NCI-H146 treated with DMSO at 0.1 percent for 48 hours (cell line): ENCODE measurements around the gene MUC2.
"Not testable (repeated sequence)": the region's sequence is repeated elsewhere in the genome, so short reads cannot be mapped to it uniquely, and the experiment has no call there.

ENCODE experiments used
- DNase-seq: peaks from one replicate; lab custom pipeline; 2025; ENCODE audit not compliant: unreplicated experiment; lab: John Stamatoyannopoulos, UW

MUC2 gene

DNA sequence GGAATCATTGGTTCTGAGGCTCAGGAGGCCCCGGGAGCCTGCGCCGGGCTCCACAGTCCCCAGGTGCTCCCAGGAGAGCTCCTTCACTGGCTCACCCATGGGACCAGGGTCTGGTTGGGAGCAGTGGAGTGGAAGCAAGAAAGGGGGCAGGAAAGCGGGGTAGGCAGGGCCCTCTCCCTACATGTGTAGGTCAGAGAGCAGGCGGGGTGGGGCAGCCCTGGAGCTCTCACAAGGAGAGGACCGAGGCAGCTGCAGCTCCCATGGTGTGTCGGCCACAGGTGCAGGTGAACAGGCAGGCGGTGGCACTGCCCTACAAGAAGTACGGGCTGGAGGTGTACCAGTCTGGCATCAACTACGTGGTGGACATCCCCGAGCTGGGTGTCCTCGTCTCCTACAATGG is 28.3 kb downstream of the MUC2 start:
- DNase-seq: no peak

- DNase-seq: no peak
Measured at GRCh38 chr11:1103401-1104360, 29.0 kb downstream of the MUC2 start.

GRCh38 chr11:1104411-1105182 is 29.9 kb downstream of the MUC2 start:
- DNase-seq: no peak

GRCh38 chr11:1105183-1105565 is 30.5 kb downstream of the MUC2 start:
- no peak for DNase-seq

DNA sequence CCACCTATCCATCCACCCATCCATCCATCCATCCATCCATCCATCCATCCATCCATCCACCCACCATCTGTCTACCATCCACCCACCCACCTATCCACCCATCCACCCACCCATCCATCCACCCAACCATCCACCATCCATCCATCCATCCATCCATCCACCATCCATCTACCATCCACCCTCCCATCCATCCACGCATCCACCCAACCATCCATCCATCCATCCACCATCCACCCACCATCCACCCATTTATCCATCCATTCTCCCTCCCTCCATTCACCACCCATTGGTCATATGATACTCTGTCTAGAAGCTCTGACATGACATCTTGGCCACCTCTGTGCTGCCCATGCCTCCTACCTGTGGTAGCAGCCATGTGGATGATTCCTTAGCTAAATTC is 31.7 kb downstream of the MUC2 start:
- no peak for DNase-seq

- DNase-seq: no peak
Measured at GRCh38 chr11:1107316-1108245, 32.9 kb downstream of the MUC2 start.

DNA sequence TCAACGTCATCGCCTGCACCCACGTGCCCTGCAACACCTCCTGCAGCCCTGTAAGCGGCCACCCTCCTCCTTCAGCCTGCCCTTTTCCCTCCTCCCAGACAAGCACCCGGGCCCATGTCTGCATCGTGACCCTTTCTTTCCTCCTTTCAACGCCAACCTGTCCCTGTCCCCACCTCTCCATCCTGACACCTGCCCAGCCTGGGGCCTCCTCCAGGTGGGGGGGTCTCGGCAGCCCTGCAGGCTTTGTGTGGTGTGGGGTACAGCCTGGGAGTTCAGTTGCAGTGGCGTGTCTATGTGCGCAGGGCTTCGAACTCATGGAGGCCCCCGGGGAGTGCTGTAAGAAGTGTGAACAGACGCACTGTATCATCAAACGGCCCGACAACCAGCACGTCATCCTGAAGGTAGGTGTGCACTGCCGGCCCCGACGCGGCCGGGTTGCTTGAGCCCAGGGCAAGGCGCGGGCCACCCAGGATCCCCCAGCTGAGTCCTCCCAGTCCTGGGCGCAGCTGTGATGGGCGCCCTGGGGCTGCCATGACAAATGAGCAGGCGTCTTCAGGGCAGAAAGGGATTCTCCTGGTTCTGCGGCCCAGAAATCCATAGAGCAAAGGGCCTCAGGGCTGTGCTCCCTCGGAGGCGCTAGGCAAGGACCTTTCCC is 33.7 kb downstream of the MUC2 start:
- no peak for DNase-seq

- no peak for DNase-seq
Measured at GRCh38 chr11:1109101-1109917, 34.6 kb downstream of the MUC2 start.

DNA sequence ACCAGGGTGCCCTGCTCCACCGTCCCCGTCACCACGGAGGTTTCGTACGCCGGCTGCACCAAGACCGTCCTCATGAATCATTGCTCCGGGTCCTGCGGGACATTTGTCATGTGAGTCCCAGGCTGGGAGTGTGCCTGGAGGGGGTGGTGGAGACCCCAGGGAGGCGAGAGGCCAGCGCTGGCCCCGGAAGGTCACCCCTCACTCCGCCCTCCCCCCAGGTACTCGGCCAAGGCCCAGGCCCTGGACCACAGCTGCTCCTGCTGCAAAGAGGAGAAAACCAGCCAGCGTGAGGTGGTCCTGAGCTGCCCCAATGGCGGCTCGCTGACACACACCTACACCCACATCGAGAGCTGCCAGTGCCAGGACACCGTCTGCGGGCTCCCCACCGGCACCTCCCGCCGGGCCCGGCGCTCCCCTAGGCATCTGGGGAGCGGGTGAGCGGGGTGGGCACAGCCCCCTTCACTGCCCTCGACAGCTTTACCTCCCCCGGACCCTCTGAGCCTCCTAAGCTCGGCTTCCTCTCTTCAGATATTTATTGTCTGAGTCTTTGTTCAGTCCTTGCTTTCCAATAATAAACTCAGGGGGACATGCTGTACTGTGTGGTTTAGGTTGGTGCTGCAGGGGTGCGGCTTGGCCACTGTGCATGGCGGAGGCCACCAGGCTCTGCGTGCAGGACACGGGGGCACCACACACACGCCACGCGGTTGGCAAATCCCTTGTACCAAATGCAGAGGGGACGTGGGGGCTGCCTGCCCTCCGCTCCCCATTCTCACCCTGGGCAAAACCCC is 35.4 kb downstream of the MUC2 start:
- no peak for DNase-seq

DNA sequence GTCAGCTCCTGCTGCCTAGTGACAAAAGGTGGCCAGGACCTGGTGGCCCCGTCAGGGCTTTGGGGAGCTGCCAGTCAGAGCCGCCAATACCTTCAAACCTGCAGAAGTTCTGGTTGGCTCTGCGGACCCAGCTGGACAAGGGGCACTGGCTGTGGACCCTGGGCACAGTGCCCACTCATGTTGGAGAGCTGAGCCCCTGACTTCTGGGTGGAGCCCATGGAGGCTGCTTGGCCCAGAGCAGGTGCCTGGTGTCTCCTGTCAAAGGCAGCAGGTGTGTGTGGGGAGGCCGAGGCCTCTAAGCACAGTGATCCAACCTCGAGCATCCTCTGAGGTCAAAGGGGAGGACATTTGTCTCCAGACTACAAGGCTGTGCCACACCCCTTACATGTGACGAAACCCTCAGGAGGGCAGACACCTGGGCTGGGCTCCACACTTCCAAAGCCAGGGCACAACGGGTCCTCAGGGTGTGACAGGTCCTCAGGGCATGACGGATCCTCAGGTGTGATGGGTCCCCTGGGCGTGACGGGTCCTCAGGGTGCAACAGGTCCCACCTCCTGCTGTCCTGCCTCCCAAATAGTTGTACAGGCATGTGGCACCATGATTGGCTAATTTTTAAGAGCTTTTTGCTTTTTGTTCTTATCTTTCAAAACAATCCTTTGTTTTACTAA is 37.0 kb downstream of the MUC2 start:
- no peak for DNase-seq

- DNase-seq: no peak
Measured at GRCh38 chr11:1112351-1113191, 37.9 kb downstream of the MUC2 start.

- DNase-seq: no peak
Measured at GRCh38 chr11:1113405-1114201, 38.9 kb downstream of the MUC2 start.

- DNase-seq: not testable (repeated sequence)
Measured at GRCh38 chr11:1115292-1115691, 40.6 kb downstream of the MUC2 start.

GRCh38 chr11:1116104-1116503 is 41.4 kb downstream of the MUC2 start:
- DNase-seq: no peak

DNA sequence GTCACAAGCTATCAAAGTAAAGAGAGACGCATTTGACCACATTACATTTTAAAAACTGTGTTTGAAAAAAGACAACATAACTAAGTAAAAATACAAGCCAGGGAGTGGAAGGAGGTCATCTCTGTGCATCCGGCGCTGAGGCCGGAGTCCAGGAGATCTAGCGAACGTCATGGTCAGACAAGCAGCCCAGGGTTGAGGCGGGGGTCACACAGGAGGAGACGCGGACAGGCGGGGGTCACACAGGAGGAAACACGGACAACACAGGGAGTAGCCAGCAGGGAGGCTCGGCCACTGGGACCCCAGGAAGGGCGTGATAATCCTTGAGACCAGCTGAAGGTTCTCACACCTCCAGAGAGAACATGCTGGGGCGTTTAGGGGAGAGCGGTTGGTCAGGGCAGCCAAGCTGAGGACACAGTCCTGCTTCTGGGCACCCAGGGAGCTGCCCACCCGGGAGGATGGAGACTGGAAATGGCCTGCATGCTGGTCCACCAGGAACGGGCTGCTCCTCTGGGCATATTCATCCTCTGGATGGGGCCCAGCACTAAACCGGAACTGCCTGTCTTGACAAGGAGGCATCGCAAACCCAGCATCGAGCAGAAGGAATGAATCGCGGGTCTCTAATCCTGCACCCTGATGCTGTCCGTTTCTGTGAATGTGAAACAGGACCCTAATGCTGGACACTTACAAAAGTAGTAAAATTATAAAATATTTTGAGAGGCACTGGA is 42.2 kb downstream of the MUC2 start:
- no peak for DNase-seq

DNA sequence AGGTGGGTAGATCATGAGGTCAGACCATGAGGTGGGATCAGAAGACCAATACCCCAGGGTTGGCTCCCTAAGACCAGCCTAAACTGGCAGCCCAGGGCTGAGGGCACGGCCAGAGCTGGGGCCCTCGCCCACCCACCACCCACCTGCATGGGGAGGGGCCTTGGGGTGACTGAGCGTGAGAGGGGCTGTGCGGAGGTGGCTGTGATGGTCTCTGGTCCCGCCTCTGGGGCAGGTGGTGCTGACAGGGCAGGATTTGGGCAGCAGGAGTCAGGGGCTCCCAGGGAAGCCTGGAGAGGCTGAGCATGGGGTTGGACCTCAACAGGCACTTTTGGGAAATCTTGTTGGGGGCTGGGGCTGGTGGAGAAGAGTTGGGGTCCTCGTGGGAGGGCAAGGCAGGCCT is 43.3 kb downstream of the MUC2 start:
- no peak for DNase-seq
